PFSK-1 (cell line): ENCODE measurements around the gene MCM5.

Experiments
- FOXP2 ChIP-seq: optimal IDR thresholded peaks from 2 replicates; pipeline ENCODE3; 2011; ENCODE audit warnings: borderline replicate concordance, control low read depth, inconsistent platforms; ENCODE audit not compliant: insufficient read depth; ENCODE audit errors: extremely low read length, extremely low read depth
- POLR2AphosphoS5 ChIP-seq: IDR thresholded peaks from 2 replicates; pipeline ENCODE4 v1.6.1; 2012; ENCODE audit warnings: low read depth, mild to moderate bottlenecking, control low read depth, low read length, moderate library complexity
- SIN3A ChIP-seq: IDR thresholded peaks from 2 replicates; pipeline ENCODE4 v1.6.1; 2012; ENCODE audit warnings: mild to moderate bottlenecking, low read length, moderate library complexity, borderline replicate concordance; ENCODE audit not compliant: insufficient read depth
- TAF1 ChIP-seq: IDR thresholded peaks from 2 replicates; pipeline ENCODE4 v1.6.1; 2012; ENCODE audit warnings: low read length, control low read depth, borderline replicate concordance; ENCODE audit not compliant: insufficient read depth
- TF ChIP-seq, protein P1 (sequence below), 2 experiments: IDR thresholded peaks; 2 replicates each; pipeline versions ENCODE4 v1.6.1 to v1.8.0; 2011 to 2012; ENCODE audit warnings: low read depth in 2 of 2, low read length in 2 of 2, control low read depth in 1 of 2, inconsistent platforms in 1 of 2, mild to moderate bottlenecking in 1 of 2, moderate library complexity in 1 of 2; ENCODE audit not compliant: insufficient read depth in 1 of 2

Gene MCM5

GRCh38 chr22:35413624-35414023, 13.7 kb downstream of the MCM5 start:
- TF ChIP-seq SIN3A (no peak), TAF1 (no peak), FOXP2 (no peak), POLR2AphosphoS5 (no peak)
- TF ChIP-seq, protein P1, sequence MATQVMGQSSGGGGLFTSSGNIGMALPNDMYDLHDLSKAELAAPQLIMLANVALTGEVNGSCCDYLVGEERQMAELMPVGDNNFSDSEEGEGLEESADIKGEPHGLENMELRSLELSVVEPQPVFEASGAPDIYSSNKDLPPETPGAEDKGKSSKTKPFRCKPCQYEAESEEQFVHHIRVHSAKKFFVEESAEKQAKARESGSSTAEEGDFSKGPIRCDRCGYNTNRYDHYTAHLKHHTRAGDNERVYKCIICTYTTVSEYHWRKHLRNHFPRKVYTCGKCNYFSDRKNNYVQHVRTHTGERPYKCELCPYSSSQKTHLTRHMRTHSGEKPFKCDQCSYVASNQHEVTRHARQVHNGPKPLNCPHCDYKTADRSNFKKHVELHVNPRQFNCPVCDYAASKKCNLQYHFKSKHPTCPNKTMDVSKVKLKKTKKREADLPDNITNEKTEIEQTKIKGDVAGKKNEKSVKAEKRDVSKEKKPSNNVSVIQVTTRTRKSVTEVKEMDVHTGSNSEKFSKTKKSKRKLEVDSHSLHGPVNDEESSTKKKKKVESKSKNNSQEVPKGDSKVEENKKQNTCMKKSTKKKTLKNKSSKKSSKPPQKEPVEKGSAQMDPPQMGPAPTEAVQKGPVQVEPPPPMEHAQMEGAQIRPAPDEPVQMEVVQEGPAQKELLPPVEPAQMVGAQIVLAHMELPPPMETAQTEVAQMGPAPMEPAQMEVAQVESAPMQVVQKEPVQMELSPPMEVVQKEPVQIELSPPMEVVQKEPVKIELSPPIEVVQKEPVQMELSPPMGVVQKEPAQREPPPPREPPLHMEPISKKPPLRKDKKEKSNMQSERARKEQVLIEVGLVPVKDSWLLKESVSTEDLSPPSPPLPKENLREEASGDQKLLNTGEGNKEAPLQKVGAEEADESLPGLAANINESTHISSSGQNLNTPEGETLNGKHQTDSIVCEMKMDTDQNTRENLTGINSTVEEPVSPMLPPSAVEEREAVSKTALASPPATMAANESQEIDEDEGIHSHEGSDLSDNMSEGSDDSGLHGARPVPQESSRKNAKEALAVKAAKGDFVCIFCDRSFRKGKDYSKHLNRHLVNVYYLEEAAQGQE (IDR thresholded peaks at IDR 0.05; ENCODE audit: insufficient read depth in 1 of 2, low read depth in 2 of 2, low read length in 2 of 2), result no peak

- TF ChIP-seq, protein P1 (IDR thresholded peaks at IDR 0.05; ENCODE audit: insufficient read depth in 1 of 2, low read depth in 2 of 2, low read length in 2 of 2), result no peak
- TF ChIP-seq TAF1, result no peak
- no peak for TF ChIP-seq FOXP2
- TF ChIP-seq SIN3A, result no peak
- TF ChIP-seq POLR2AphosphoS5, result no peak
These were observed 17.7 kb downstream of the MCM5 start for GRCh38 chr22:35417606-35418005.

- TF ChIP-seq SIN3A (no peak), TAF1 (no peak), POLR2AphosphoS5 (no peak), FOXP2 (no peak)
- TF ChIP-seq, protein P1 (IDR thresholded peaks at IDR 0.05; ENCODE audit: insufficient read depth in 1 of 2, low read depth in 2 of 2, low read length in 2 of 2), result no peak
These were observed 18.1 kb downstream of the MCM5 start for GRCh38 chr22:35418088-35418487.

GRCh38 chr22:35418731-35419130, 18.8 kb downstream of the MCM5 start:
- TF ChIP-seq SIN3A (no peak), FOXP2 (no peak), POLR2AphosphoS5 (no peak), TAF1 (no peak)
- TF ChIP-seq, protein P1 (IDR thresholded peaks at IDR 0.05; ENCODE audit: insufficient read depth in 1 of 2, low read depth in 2 of 2, low read length in 2 of 2), result no peak

DNA sequence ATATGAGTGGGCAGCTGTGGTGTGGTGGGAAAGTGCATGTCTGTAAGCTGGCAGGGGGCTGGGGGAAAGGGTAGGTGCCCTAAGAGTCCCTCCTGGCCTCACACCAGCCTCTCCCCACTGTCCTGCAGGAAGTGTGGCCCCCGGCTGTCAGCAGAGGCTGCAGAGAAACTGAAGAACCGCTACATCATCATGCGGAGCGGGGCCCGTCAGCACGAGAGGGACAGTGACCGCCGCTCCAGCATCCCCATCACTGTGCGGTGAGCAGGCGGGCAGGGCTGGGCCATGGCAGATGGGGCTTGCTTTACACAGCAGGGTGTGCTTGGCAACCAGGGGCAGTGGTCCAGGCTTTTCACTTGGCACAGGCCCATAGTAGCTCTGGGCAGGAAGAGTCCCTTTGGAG, 19.8 kb downstream of the MCM5 start:
- no peak for TF ChIP-seq TAF1
- TF ChIP-seq POLR2AphosphoS5, result no peak
- TF ChIP-seq, protein P1 (IDR thresholded peaks at IDR 0.05; ENCODE audit: insufficient read depth in 1 of 2, low read depth in 2 of 2, low read length in 2 of 2), result no peak
- no peak for TF ChIP-seq SIN3A
- TF ChIP-seq FOXP2, result no peak
